ENCODE measurements around the gene EXOC6. TPM values are rescaled to one million over a fixed set of nuclear protein-coding genes. Genes with fewer than 3 reads are reported as not detected.

Gene EXOC6
- polyA plus RNA-seq, 1 donor (not counting 4 experiments of a cell fraction or from before 2014, with no cell fraction given) = 1.2 TPM

DNA sequence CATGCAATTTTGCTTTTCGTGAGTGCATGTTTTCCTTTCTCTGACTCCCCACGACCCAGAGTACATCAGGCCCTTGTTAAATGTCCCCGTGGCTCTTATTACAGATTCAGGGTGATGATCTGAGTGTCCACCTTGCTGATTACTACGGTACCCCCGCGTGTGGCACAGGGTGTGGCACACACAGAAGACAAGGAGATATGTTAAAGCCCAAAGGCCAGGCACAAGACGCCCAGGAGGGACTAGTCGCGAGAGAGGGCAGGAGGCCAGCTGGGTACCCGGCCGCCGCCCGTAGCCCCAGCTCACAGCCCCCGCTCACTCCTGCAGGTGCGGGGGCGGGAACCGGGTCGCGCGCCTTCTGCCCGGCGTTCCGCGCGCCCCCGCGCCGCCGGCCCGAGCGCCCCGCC lies 281 bp upstream of the EXOC6 start:
- dilution Hi-C loops (cut with MboI; ENCODE audit: extremely low pct_ligation_motif_present, low sequenced_read_pairs) = no loop called here
- Histone ChIP-seq H4K20me1 (ENCODE audit: control insufficient read depth, extremely low read depth, insufficient read depth, low read length) (no peaks in the 10 kb centered on the region), H3K27me3 (ENCODE audit: control insufficient read depth, extremely low read depth, insufficient read depth, low read length) (peaks cover 3% of the 10 kb centered on the region), H3K4me1 (ENCODE audit: control insufficient read depth, extremely low read depth, insufficient read depth, low read length) (peaks cover 9% of the 10 kb centered on the region), H3K4me3 (ENCODE audit: control insufficient read depth in 2 of 3, extremely low read depth in 1 of 3, insufficient read depth in 2 of 3, low read depth in 1 of 3, low read length in 3 of 3) (peak overlapping the region; percentile 60 to 73 (median 63)), H3K27ac (ENCODE audit: control insufficient read depth, insufficient read depth, low read length) (no peak overlapping the region), H3K79me2 (ENCODE audit: control insufficient read depth, insufficient read depth, low read length) (no peaks in the 10 kb centered on the region), H3K36me3 (ENCODE audit: control insufficient read depth in 2 of 2, extremely low read depth in 1 of 2, insufficient read depth in 2 of 2, low read length in 2 of 2) (no peaks in the 10 kb centered on the region), H3K4me2 (ENCODE audit: control insufficient read depth, extremely low read depth, insufficient read depth, low read depth, low read length) (peak overlapping the region; percentile 97), H3K9ac (ENCODE audit: control insufficient read depth, extremely low read depth, insufficient read depth, low read length) (peak overlapping the region; percentile 44), H3K9me3 (ENCODE audit: control insufficient read depth, low read depth, low read length) (no peaks in the 10 kb centered on the region), H3K9me1 (ENCODE audit: control insufficient read depth, extremely low read depth, insufficient read depth, low read length) (no peaks in the 10 kb centered on the region), H2AFZ (ENCODE audit: control insufficient read depth, low read length) (peak overlapping the region; percentile 85)
- DNase-seq (ENCODE audit: low read depth, low spot score) (no peak), FAIRE-seq (no peak)
- no peak for TF ChIP-seq EZH2 (IDR thresholded peaks at IDR 0.05; ENCODE audit: low read length)
- TF ChIP-seq, protein P1, sequence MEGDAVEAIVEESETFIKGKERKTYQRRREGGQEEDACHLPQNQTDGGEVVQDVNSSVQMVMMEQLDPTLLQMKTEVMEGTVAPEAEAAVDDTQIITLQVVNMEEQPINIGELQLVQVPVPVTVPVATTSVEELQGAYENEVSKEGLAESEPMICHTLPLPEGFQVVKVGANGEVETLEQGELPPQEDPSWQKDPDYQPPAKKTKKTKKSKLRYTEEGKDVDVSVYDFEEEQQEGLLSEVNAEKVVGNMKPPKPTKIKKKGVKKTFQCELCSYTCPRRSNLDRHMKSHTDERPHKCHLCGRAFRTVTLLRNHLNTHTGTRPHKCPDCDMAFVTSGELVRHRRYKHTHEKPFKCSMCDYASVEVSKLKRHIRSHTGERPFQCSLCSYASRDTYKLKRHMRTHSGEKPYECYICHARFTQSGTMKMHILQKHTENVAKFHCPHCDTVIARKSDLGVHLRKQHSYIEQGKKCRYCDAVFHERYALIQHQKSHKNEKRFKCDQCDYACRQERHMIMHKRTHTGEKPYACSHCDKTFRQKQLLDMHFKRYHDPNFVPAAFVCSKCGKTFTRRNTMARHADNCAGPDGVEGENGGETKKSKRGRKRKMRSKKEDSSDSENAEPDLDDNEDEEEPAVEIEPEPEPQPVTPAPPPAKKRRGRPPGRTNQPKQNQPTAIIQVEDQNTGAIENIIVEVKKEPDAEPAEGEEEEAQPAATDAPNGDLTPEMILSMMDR (optimal IDR thresholded peaks at IDR 0.05 in 1 of 3, IDR thresholded peaks at IDR 0.05 in 1 of 3, conservative IDR thresholded peaks at IDR 0.05 in 1 of 3; ENCODE audit: extremely low read depth in 1 of 3, insufficient read depth in 2 of 3, low read length in 3 of 3) = no peak

DNA sequence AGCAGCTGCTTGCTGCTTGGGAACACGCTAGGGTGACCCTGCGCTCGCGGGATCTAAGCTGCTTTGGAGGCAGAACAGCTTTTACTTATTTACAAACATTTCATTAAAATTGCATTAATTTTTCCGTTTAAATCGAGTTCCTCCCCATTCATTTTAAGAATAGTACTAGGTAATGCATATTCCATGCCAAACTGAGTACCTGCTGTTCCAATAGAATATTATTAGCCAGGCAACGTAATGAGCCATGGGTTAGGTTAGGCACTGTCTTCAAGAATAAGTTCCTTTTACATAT lies 860 bp downstream of the EXOC6 start:
- Histone ChIP-seq H3K4me3 (ENCODE audit: control insufficient read depth in 2 of 3, extremely low read depth in 1 of 3, insufficient read depth in 2 of 3, low read depth in 1 of 3, low read length in 3 of 3) (peak overlapping the region; percentile 60 to 74 (median 64)), H3K79me2 (ENCODE audit: control insufficient read depth, insufficient read depth, low read length) (no peaks in the 10 kb centered on the region), H2AFZ (ENCODE audit: control insufficient read depth, low read length) (peak overlapping the region; percentile 70), H3K27me3 (ENCODE audit: control insufficient read depth, extremely low read depth, insufficient read depth, low read length) (peaks cover 3% of the 10 kb centered on the region), H3K36me3 (ENCODE audit: control insufficient read depth in 2 of 2, extremely low read depth in 1 of 2, insufficient read depth in 2 of 2, low read length in 2 of 2) (no peaks in the 10 kb centered on the region), H3K4me1 (ENCODE audit: control insufficient read depth, extremely low read depth, insufficient read depth, low read length) (peaks cover 9% of the 10 kb centered on the region), H3K4me2 (ENCODE audit: control insufficient read depth, extremely low read depth, insufficient read depth, low read depth, low read length) (peak overlapping the region; percentile 97), H3K27ac (ENCODE audit: control insufficient read depth, insufficient read depth, low read length) (no peak overlapping the region), H3K9me1 (ENCODE audit: control insufficient read depth, extremely low read depth, insufficient read depth, low read length) (no peaks in the 10 kb centered on the region), H3K9ac (ENCODE audit: control insufficient read depth, extremely low read depth, insufficient read depth, low read length) (peak overlapping the region; percentile 71), H4K20me1 (ENCODE audit: control insufficient read depth, extremely low read depth, insufficient read depth, low read length) (no peaks in the 10 kb centered on the region), H3K9me3 (ENCODE audit: control insufficient read depth, low read depth, low read length) (no peaks in the 10 kb centered on the region)
- FAIRE-seq = no peak
- dilution Hi-C loops (cut with MboI; ENCODE audit: extremely low pct_ligation_motif_present, low sequenced_read_pairs) = no loop called here
- DNase-seq (ENCODE audit: low read depth, low spot score) = no peak
- TF ChIP-seq, protein P1 (optimal IDR thresholded peaks at IDR 0.05 in 1 of 3, IDR thresholded peaks at IDR 0.05 in 1 of 3, conservative IDR thresholded peaks at IDR 0.05 in 1 of 3; ENCODE audit: extremely low read depth in 1 of 3, insufficient read depth in 2 of 3, low read length in 3 of 3) = no peak
